Esophagus muscularis mucosa (tissue), 4 donors: ENCODE measurements around the gene BSND. TPM values are rescaled to one million over a fixed set of nuclear protein-coding genes. Genes with fewer than 3 reads are reported as not detected.

Experiments used
- DNase-seq: peaks from one replicate; pipeline ENCODE4 v3.0.0-alpha.2; 2017; ENCODE audit errors: extremely low spot score
- H3K27ac ChIP-seq, 4 donors: fragments of 200-600 bp; sonication (generic); replicated peaks in 1 of 4; 1 replicate in 3 of 4; 2 replicates in 1 of 4; pipeline ENCODE4 v1.5.1; 2016 to 2019; ENCODE audit warnings: mild to moderate bottlenecking in 1 of 4
- H3K27me3 ChIP-seq, 4 donors: fragments of 200-600 bp; sonication (generic); one replicate each; pipeline versions ENCODE4 v1.5.1 to v1.6.0; 2016 to 2019
- H3K36me3 ChIP-seq, 4 donors: fragments of 200-600 bp; sonication (generic); one replicate each; pipeline ENCODE4 v1.5.1; 2016 to 2019
- H3K4me1 ChIP-seq, 4 donors: fragments of 200-600 bp; sonication (generic); one replicate each; pipeline ENCODE4 v1.5.1; 2016 to 2019
- H3K4me3 ChIP-seq, 4 donors: fragments of 200-600 bp; sonication (generic); 1 replicate in 2 of 4; 2 replicates in 2 of 4; pipeline ENCODE4 v1.5.1; 2016 to 2019; ENCODE audit warnings: mild to moderate bottlenecking in 4 of 4, moderate library complexity in 1 of 4
- H3K9me3 ChIP-seq, 4 donors: fragments of 200-600 bp; sonication (generic); 1 replicate in 3 of 4; 2 replicates in 1 of 4; pipeline ENCODE4 v1.5.1; 2016 to 2019
- EP300 ChIP-seq: sonication (generic); formaldehyde crosslinking; IDR thresholded peaks from one replicate; pipeline ENCODE4 v1.6.1; 2017; ENCODE audit warnings: antibody characterized with exemption
- POLR2A ChIP-seq: fragments of 450-650 bp; IDR thresholded peaks from one replicate; pipeline ENCODE4 v1.6.1; 2017; ENCODE audit warnings: antibody characterized with exemption, moderate library complexity, mild to moderate bottlenecking, low read depth
- POLR2AphosphoS5 ChIP-seq, 2 donors: sonication (generic); formaldehyde crosslinking; IDR thresholded peaks; one replicate each; pipeline ENCODE4 v1.6.1; 2017; ENCODE audit warnings: antibody characterized with exemption in 2 of 2
- WGBS: methylation state at CpG from one replicate; pipeline ENCODE4 v1.1.5; 2018; 5-methylcytosine and 5-hydroxymethylcytosine counted together
- intact Hi-C: fragments of 100-400 bp; cut with DNase I; formaldehyde crosslinking; loops from one replicate; pipeline ENCODE4 v1.15.1; 2023
- total RNA-seq, 4 donors: library from RNA; depleted of rRNA; stranded (reverse); fragments of >200 nt; gene quantifications; one replicate each; pipeline versions ENCODE4 v1.1.0 to v1.2.1, GENCODE V29; 2016
- TF ChIP-seq, protein P1 (sequence below), 3 experiments: fragments of 200-600 bp in 2 of 3; fragments of 450-650 bp in 1 of 3; sonication (generic) in 2 of 3; IDR thresholded peaks; one replicate each; pipeline ENCODE4 v1.5.1; 2017 to 2019; ENCODE audit warnings: antibody characterized with exemption in 3 of 3, mild to moderate bottlenecking in 2 of 3, moderate library complexity in 1 of 3

The BSND gene
- total RNA-seq, 4 donors from 2014 or later, result not detected

DNA sequence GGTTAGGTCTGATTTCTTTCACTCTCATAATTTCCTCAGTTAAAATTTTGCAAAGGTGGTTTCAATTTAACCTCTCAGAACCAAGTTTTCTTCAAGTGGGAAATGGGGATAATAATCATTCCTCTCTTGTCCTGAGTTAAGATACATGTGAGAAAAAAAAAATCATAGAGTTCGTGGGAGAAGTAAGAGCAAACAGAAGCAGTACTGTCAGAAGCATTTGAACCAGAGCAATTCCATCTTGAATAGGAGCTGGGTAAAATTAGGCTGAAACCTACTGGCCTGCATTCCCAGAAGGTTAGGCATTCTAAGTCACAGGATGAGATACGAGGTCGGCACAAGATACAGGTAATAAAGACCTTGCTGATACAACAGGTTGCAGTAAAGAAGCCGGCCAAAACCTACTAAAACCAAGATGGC is 46.9 kb upstream of the BSND start:
- Histone ChIP-seq H3K27me3 (no peaks in the 10 kb centered on the region), H3K36me3 (no peaks in the 10 kb centered on the region), H3K27ac (no peak overlapping the region), H3K4me1 (peaks cover 11 to 12% (median 12%) of the 10 kb centered on the region in 4 donors), H3K9me3 (no peaks in the 10 kb centered on the region), H3K4me3 (no peak overlapping the region)
- WGBS, result 89% methylated on average over 4 of the region's 4 CpGs
- no peak for DNase-seq
- intact Hi-C loops, result loop anchor here (2.0 kb wide), 1 partner anchor 45 kb away; no protein-coding TSS in a partner anchor
- TF ChIP-seq, protein P1, sequence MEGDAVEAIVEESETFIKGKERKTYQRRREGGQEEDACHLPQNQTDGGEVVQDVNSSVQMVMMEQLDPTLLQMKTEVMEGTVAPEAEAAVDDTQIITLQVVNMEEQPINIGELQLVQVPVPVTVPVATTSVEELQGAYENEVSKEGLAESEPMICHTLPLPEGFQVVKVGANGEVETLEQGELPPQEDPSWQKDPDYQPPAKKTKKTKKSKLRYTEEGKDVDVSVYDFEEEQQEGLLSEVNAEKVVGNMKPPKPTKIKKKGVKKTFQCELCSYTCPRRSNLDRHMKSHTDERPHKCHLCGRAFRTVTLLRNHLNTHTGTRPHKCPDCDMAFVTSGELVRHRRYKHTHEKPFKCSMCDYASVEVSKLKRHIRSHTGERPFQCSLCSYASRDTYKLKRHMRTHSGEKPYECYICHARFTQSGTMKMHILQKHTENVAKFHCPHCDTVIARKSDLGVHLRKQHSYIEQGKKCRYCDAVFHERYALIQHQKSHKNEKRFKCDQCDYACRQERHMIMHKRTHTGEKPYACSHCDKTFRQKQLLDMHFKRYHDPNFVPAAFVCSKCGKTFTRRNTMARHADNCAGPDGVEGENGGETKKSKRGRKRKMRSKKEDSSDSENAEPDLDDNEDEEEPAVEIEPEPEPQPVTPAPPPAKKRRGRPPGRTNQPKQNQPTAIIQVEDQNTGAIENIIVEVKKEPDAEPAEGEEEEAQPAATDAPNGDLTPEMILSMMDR (IDR thresholded peaks at IDR 0.05), result no peak
- no peak for TF ChIP-seq POLR2A
- no peak for TF ChIP-seq EP300
- TF ChIP-seq POLR2AphosphoS5 (IDR thresholded peaks at IDR 0.05), result no peak

DNA sequence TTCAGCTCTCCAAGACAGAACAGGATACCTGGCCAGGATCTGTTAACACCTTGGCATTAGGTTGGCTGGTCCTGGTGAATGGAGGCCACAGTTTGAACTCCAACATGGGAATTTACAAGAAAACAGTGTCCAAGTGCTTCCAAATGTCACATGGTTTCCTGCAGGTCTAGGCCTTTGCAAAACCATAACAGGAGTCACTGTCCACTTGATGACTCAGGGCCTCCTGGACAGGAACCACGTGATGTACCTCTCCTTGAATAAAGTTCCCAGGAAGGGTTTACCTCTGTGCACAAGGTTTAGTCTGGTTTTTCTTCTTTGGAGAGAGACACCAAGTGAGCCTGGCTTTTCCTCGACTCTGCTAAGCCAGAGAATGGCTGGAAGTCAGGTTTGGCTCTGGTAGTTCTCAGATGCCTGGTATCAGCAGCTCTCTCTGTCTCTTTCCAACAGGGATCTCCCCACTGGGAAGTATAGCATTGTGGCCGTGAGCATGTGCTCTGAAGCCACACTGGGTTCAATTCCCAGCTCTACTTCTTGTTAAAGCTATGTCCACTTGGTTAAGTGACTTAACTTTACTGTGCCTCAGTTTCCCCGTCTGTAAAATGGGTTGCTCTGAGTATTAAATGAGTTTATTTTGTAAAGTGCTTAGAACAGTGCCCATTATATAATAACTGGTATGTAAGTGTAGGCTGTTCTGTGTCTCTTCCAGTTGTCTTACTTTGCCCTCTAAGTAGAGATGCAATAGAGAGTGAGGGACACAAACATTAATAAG is 45.6 kb upstream of the BSND start:
- H3K4me3 ChIP-seq, result no peak overlapping the region
- peak; percentile 74 for DNase-seq
- intact Hi-C loops, result no loop called here
- H3K36me3 ChIP-seq, result no peaks in the 10 kb centered on the region
- H3K4me1 ChIP-seq, result peaks cover 11 to 12% (median 12%) of the 10 kb centered on the region in 4 donors
- TF ChIP-seq, protein P1 (IDR thresholded peaks at IDR 0.05), result no peak
- TF ChIP-seq EP300 (no peak), POLR2AphosphoS5 (IDR thresholded peaks at IDR 0.05) (no peak), POLR2A (no peak)
- no peak overlapping the region for H3K27ac ChIP-seq
- no peaks in the 10 kb centered on the region for H3K27me3 ChIP-seq
- H3K9me3 ChIP-seq, result peaks cover 0 to 4% (median 0%) of the 10 kb centered on the region in 4 donors
- 87% methylated on average over 4 of the region's 4 CpGs for WGBS

DNA sequence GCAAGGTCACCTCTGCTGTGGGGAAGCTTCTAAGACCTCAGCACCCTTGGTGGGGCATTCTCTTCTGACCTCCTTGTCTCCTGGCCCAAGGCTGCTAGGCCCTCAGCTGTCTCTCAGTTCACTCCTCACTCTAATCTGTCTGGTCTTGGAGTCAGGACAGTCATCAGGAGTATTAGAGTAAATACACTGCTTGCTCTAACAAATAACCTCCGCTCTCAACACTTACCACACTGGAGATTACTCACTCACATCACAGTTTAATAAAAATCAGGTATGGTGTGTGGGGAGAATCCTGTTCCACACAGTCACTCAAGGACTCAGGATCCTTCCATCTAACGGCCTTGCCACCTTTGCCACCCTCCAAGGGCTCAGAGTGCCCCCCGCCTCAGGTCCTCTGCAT is 44.9 kb upstream of the BSND start:
- WGBS, result 95% methylated on average over 3 of the region's 3 CpGs
- Histone ChIP-seq H3K27me3 (no peaks in the 10 kb centered on the region), H3K36me3 (no peaks in the 10 kb centered on the region), H3K4me3 (no peak overlapping the region), H3K27ac (no peak overlapping the region), H3K4me1 (peaks cover 11 to 12% (median 12%) of the 10 kb centered on the region in 4 donors), H3K9me3 (peaks cover 0 to 4% (median 0%) of the 10 kb centered on the region in 4 donors)
- TF ChIP-seq POLR2AphosphoS5 (IDR thresholded peaks at IDR 0.05), result no peak
- TF ChIP-seq EP300, result no peak
- TF ChIP-seq, protein P1 (IDR thresholded peaks at IDR 0.05), result no peak
- no peak for TF ChIP-seq POLR2A
- intact Hi-C loops, result no loop called here
- no peak for DNase-seq

DNA sequence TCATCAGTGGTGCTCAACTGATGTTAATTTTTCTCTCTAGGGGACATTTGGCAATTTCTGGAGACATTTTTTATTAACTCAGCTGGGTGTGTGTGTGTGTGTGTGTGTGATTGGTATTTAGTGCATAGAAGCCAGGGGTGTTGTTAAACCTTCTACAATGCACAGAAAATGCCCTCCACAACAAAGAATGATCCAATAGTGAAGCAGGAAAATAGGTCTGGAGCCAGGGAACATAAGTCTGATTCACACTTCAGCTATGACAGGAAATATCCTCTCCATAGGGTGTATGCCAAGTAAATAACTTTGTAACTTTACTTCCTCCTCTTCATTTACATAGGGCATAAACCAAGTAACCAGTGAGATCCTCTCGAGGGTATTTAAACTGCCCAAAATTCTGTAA is 43.4 kb upstream of the BSND start:
- Histone ChIP-seq H3K4me3 (no peak overlapping the region), H3K36me3 (no peaks in the 10 kb centered on the region), H3K9me3 (peaks cover 0 to 4% (median 0%) of the 10 kb centered on the region in 4 donors), H3K27ac (no peak overlapping the region), H3K4me1 (peaks cover 7 to 8% (median 7%) of the 10 kb centered on the region in 4 donors), H3K27me3 (no peaks in the 10 kb centered on the region)
- intact Hi-C loops, result no loop called here
- WGBS, result 79% methylated on average over 1 of the region's 1 CpG
- no peak for DNase-seq
- TF ChIP-seq POLR2A, result no peak
- no peak for TF ChIP-seq EP300
- no peak for TF ChIP-seq POLR2AphosphoS5 (IDR thresholded peaks at IDR 0.05)
- TF ChIP-seq, protein P1 (IDR thresholded peaks at IDR 0.05), result no peak
